OCI-LY7 (cell line): ENCODE data around the gene LEMD2.

Experiments
- CTCF ChIP-seq: fragments of 200-600 bp; sonication (generic); conservative IDR thresholded peaks from 2 replicates; pipeline ENCODE4 v1.5.1; 2014; ENCODE audit warnings: mild to moderate bottlenecking, antibody characterized with exemption, low read length, moderate library complexity, mixed read lengths
- EZH2phosphoT487 ChIP-seq: fragments of 200-600 bp; sonication (generic); IDR thresholded peaks from 2 replicates; pipeline ENCODE4 v1.6.1; 2018; ENCODE audit warnings: low read depth, borderline replicate concordance, mild to moderate bottlenecking, mixed run types, antibody characterized with exemption, low read length, moderate library complexity, mixed read lengths

GRCh38 chr6:33762713-33763112 lies 26.2 kb downstream of the LEMD2 start:
- TF ChIP-seq CTCF, result no peak
- TF ChIP-seq EZH2phosphoT487, result no peak
